ENCODE data around the gene KCNN1. TPM values are rescaled to one million over a fixed set of nuclear protein-coding genes. Genes with fewer than 3 reads are reported as not detected.

The KCNN1 gene
- total RNA-seq, 1 donor from 2014 or later: under 0.01 TPM

- peak; percentile 78 to 93 for DNase-seq (ENCODE audit: low read depth in 2 of 2)
Measured at GRCh38 chr19:17947815-17948513, 18.9 kb upstream of the KCNN1 start.

GRCh38 chr19:17948514-17948900, 18.4 kb upstream of the KCNN1 start:
- no peak for DNase-seq (ENCODE audit: low read depth in 2 of 2)

GRCh38 chr19:17948931-17949930, 17.7 kb upstream of the KCNN1 start:
- no peak for DNase-seq (ENCODE audit: low read depth in 2 of 2)

GRCh38 chr19:17949956-17950309, 17.0 kb upstream of the KCNN1 start:
- no peak for DNase-seq (ENCODE audit: low read depth in 2 of 2)

GRCh38 chr19:17950310-17951156, 16.4 kb upstream of the KCNN1 start:
- no peak for DNase-seq (ENCODE audit: low read depth in 2 of 2)

GRCh38 chr19:17951157-17951989, 15.5 kb upstream of the KCNN1 start:
- no peak for DNase-seq (ENCODE audit: low read depth in 2 of 2)

- no peak for DNase-seq (ENCODE audit: low read depth in 2 of 2)
Measured at GRCh38 chr19:17951990-17952976, 14.6 kb upstream of the KCNN1 start.

- no peak for DNase-seq (ENCODE audit: low read depth in 2 of 2)
Measured at GRCh38 chr19:17953316-17953801, 13.5 kb upstream of the KCNN1 start.

- DNase-seq (ENCODE audit: low read depth in 2 of 2): no peak
Measured at GRCh38 chr19:17953869-17954268, 13.0 kb upstream of the KCNN1 start.

- no peak for DNase-seq (ENCODE audit: low read depth in 2 of 2)
Measured at GRCh38 chr19:17954401-17954800, 12.5 kb upstream of the KCNN1 start.

- DNase-seq (ENCODE audit: low read depth in 2 of 2): no peak
Measured at GRCh38 chr19:17957149-17957849, 9.6 kb upstream of the KCNN1 start.

GRCh38 chr19:17957885-17958284, 9.0 kb upstream of the KCNN1 start:
- no peak for DNase-seq (ENCODE audit: low read depth in 2 of 2)

GRCh38 chr19:17963936-17964691, 2.8 kb upstream of the KCNN1 start:
- no peak for DNase-seq (ENCODE audit: low read depth in 2 of 2)

GRCh38 chr19:17965370-17966128, 1.4 kb upstream of the KCNN1 start:
- no peak for DNase-seq (ENCODE audit: low read depth in 2 of 2)

GRCh38 chr19:17966129-17966483, 801 bp upstream of the KCNN1 start:
- no peak for DNase-seq (ENCODE audit: low read depth in 2 of 2)

GRCh38 chr19:17967257-17968051, 547 bp downstream of the KCNN1 start:
- no peak for DNase-seq (ENCODE audit: low read depth in 2 of 2)

- no peak for DNase-seq (ENCODE audit: low read depth in 2 of 2)
Measured at GRCh38 chr19:17968362-17968761, 1.5 kb downstream of the KCNN1 start.

Data from dermis microvascular lymphatic vessel endothelial cell (primary cell).